Measurements from ENCODE around the gene NEDD8. TPM values are rescaled to one million over a fixed set of nuclear protein-coding genes. Genes with fewer than 3 reads are reported as not detected.
A peak's percentile ranks its signal among the peaks of the same experiment; 100 is the strongest.

The NEDD8 gene
- total and polyA plus RNA-seq, 2 donors (not counting 3 experiments of a cell fraction or from before 2014, with no cell fraction given): 243 to 316 TPM

DNA sequence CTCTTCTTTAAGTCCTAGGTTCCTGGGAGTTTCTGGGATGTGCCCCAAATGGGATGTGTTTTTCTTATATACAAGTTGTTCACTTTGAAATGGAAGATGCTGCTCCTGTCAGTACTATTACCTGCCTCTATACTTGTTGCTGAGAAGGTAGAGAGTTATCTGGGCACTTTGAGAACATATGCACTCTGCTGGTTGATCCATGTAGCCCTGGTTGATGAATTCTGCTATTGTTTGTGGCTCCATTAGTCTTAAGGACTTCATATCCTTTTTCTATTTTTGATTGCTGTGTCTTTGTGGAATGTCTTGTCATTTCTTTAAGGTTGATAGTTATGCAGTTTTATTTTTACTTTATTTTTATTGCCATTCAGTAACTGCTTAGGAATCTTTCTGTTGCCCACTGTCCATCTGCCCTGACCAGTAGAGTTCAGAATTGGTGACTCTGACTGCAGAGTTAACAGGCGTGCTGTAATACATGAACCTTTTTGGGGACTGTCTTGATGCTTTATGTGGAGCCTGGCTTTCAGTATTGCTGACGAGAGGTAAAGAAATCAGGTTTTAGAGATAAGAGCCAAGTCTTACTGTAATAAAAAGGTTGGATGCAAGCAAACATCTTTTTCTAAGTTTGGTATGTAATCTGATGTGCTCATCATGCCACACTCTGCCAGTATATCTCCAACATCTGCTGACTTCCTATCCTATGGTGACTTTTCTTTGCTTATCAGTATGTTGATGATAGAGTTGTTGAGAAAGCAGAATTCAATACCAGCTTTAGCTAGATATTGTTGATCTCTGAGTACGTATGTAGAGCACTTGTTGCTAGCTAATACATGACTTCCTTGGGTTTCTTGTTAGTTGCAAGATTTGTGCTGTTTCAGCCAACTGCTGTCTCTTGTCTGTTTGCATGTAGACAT lies 2.2 kb upstream of the NEDD8 start:
- Histone ChIP-seq H2AFZ (ENCODE audit: low read depth, low read length) (no peak overlapping the region), H4K20me1 (replicated peaks; ENCODE audit: control insufficient read depth, extremely low read depth, insufficient read depth, low read length) (no peaks in the 10 kb centered on the region), H3K36me3 (ENCODE audit: control insufficient read depth in 2 of 2, extremely low read depth in 1 of 2, insufficient read depth in 2 of 2, low read length in 2 of 2) (peaks cover 3 to 24% of the 10 kb centered on the region in 2 experiments), H3K4me3 (replicated peaks in 1 of 3; ENCODE audit: insufficient read depth in 1 of 3, low read depth in 1 of 3, low read length in 3 of 3) (no peak overlapping the region), H3K27me3 (ENCODE audit: control insufficient read depth in 2 of 2, insufficient read depth in 2 of 2, low read length in 2 of 2) (no peaks in the 10 kb centered on the region), H3K27ac (ENCODE audit: insufficient read depth, low read depth, low read length) (no peak overlapping the region), H3K4me1 (ENCODE audit: control insufficient read depth, extremely low read depth, insufficient read depth, low read length) (peaks cover 35% of the 10 kb centered on the region), H3K9me3 (replicated peaks; ENCODE audit: control insufficient read depth, insufficient read depth, low read length) (no peaks in the 10 kb centered on the region), H3K4me2 (ENCODE audit: insufficient read depth, low read length) (peak overlapping the region; percentile 8), H3K9me1 (replicated peaks; ENCODE audit: control insufficient read depth, extremely low read depth, insufficient read depth, low read length) (no peaks in the 10 kb centered on the region), H3K79me2 (ENCODE audit: control insufficient read depth, insufficient read depth, low read length) (peaks cover 36% of the 10 kb centered on the region), H3K9ac (replicated peaks; ENCODE audit: extremely low read depth, insufficient read depth, low read length) (no peak overlapping the region)
- DNase-seq (ENCODE audit: low read depth, low spot score) (no peak), FAIRE-seq (no peak)
- ChIA-PET CTCF (interaction anchor here (0.7 to 1.7 kb wide), 6 partner anchors 11 to 63 kb away, joined by 3 to 9 read pairs (median 4); partner anchors contain the start of genes MDP1 and RABGGTA), POLR2A (no interaction called here)
- intact Hi-C loops (cut with micrococcal nuclease) (no loop called here), dilution Hi-C loops (cut with MboI; ENCODE audit: extremely low pct_ligation_motif_present, low sequenced_read_pairs) (no loop called here)
- TF ChIP-seq CTCF (IDR thresholded peaks at IDR 0.05; ENCODE audit: extremely low read depth in 1 of 2, insufficient read depth in 1 of 2, low read depth in 1 of 2, low read length in 2 of 2): no peak
- TF ChIP-seq, protein P1, sequence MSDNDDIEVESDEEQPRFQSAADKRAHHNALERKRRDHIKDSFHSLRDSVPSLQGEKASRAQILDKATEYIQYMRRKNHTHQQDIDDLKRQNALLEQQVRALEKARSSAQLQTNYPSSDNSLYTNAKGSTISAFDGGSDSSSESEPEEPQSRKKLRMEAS (IDR thresholded peaks at IDR 0.05; ENCODE audit: insufficient read depth, insufficient read length): no peak
- no peak for TF ChIP-seq POLR2A (IDR thresholded peaks at IDR 0.05; ENCODE audit: low read depth, low read length)
- no peak for TF ChIP-seq POLR2AphosphoS5 (IDR thresholded peaks at IDR 0.05; ENCODE audit: insufficient read depth, low read depth, low read length)
- no peak for TF ChIP-seq EZH2 (IDR thresholded peaks at IDR 0.05; ENCODE audit: borderline replicate concordance, low read depth, low read length, severe bottlenecking)
- TF ChIP-seq FOS (IDR thresholded peaks at IDR 0.05; ENCODE audit: borderline replicate concordance, insufficient read depth, low read length): no peak
- TF ChIP-seq MYC (IDR thresholded peaks at IDR 0.05; ENCODE audit: low read depth, low read length): no peak
- no peak for TF ChIP-seq JUN (IDR thresholded peaks at IDR 0.05; ENCODE audit: borderline replicate concordance, insufficient read depth, insufficient read length, low read depth)
- no peak for TF ChIP-seq GATA2 (IDR thresholded peaks at IDR 0.05; ENCODE audit: insufficient read depth, insufficient read length, low read depth, low read length)
- BruUV-seq (replicated peaks): no TSS peak

Data from endothelial cell of umbilical vein (primary cell).